ENCODE measurements around the gene ETNPPL.
"Not testable (repeated sequence)": the region's sequence is repeated elsewhere in the genome, so short reads cannot be mapped to it uniquely, and the experiment has no call there.

Gene ETNPPL

GRCh38 chr4:108751321-108751720 lies 11.5 kb downstream of the ETNPPL start:
- no peak for DNase-seq

- no peak for DNase-seq
Measured at GRCh38 chr4:108749119-108749518, 13.7 kb downstream of the ETNPPL start.

GRCh38 chr4:108746511-108746910 lies 16.3 kb downstream of the ETNPPL start:
- DNase-seq: no peak

GRCh38 chr4:108744307-108744706 lies 18.5 kb downstream of the ETNPPL start:
- no peak for DNase-seq

- no peak for DNase-seq
Measured at GRCh38 chr4:108742451-108743420, 20.1 kb downstream of the ETNPPL start.

GRCh38 chr4:108738003-108738706 lies 24.7 kb downstream of the ETNPPL start:
- no peak for DNase-seq

- DNase-seq: no peak
Measured at GRCh38 chr4:108731006-108731405, 31.8 kb downstream of the ETNPPL start.

GRCh38 chr4:108730579-108730978 lies 32.3 kb downstream of the ETNPPL start:
- no peak for DNase-seq

- DNase-seq: no peak
Measured at GRCh38 chr4:108729731-108730130, 33.1 kb downstream of the ETNPPL start.

GRCh38 chr4:108725457-108725856 lies 37.4 kb downstream of the ETNPPL start:
- no peak for DNase-seq

- DNase-seq: no peak
Measured at GRCh38 chr4:108717386-108717785, 45.5 kb downstream of the ETNPPL start.

- DNase-seq: no peak
Measured at GRCh38 chr4:108716340-108716739, 46.5 kb downstream of the ETNPPL start.

- DNase-seq: no peak
Measured at GRCh38 chr4:108714880-108715279, 48.0 kb downstream of the ETNPPL start.

- not testable (repeated sequence) for DNase-seq
Measured at GRCh38 chr4:108710578-108710977, 52.3 kb downstream of the ETNPPL start.

GRCh38 chr4:108709722-108710121 lies 53.1 kb downstream of the ETNPPL start:
- no peak for DNase-seq

- no peak for DNase-seq
Measured at GRCh38 chr4:108709234-108709633, 53.6 kb downstream of the ETNPPL start.

- DNase-seq: no peak
Measured at GRCh38 chr4:108706289-108706688, 56.6 kb downstream of the ETNPPL start.

- DNase-seq: no peak
Measured at GRCh38 chr4:108703966-108704365, 58.9 kb downstream of the ETNPPL start.

- DNase-seq: no peak
Measured at GRCh38 chr4:108703370-108703769, 59.5 kb downstream of the ETNPPL start.

- DNase-seq: no peak
Measured at GRCh38 chr4:108702960-108703359, 59.9 kb downstream of the ETNPPL start.

GRCh38 chr4:108700081-108700757 lies 62.6 kb downstream of the ETNPPL start:
- DNase-seq: no peak

GRCh38 chr4:108696160-108696559 lies 66.7 kb downstream of the ETNPPL start:
- no peak for DNase-seq

GRCh38 chr4:108695062-108695461 lies 67.8 kb downstream of the ETNPPL start:
- DNase-seq: no peak
